Measurements from ENCODE around the gene MRPL21.
A peak's percentile ranks its signal among the peaks of the same experiment; 100 is the strongest.
"Not testable (repeated sequence)": the region's sequence is repeated elsewhere in the genome, so short reads cannot be mapped to it uniquely, and the experiment has no call there.

MRPL21 gene

GRCh38 chr11:68867066-68867465 lies 36.6 kb downstream of the MRPL21 start:
- no peak for DNase-seq (ENCODE audit: low read depth)

- no peak for DNase-seq (ENCODE audit: low read depth)
Measured at GRCh38 chr11:68865241-68865640, 38.4 kb downstream of the MRPL21 start.

- DNase-seq (ENCODE audit: low read depth): no peak
Measured at GRCh38 chr11:68863553-68864265, 39.9 kb downstream of the MRPL21 start.

- no peak for DNase-seq (ENCODE audit: low read depth)
Measured at GRCh38 chr11:68862421-68862820, 41.2 kb downstream of the MRPL21 start.

- no peak for DNase-seq (ENCODE audit: low read depth)
Measured at GRCh38 chr11:68859123-68859522, 44.5 kb downstream of the MRPL21 start.

GRCh38 chr11:68857037-68857586 lies 46.5 kb downstream of the MRPL21 start:
- DNase-seq (ENCODE audit: low read depth): no peak

- not testable (repeated sequence) for DNase-seq (ENCODE audit: low read depth)
Measured at GRCh38 chr11:68856425-68857030, 47.1 kb downstream of the MRPL21 start.

GRCh38 chr11:68855205-68855981 lies 48.2 kb downstream of the MRPL21 start:
- DNase-seq (ENCODE audit: low read depth): no peak

- no peak for DNase-seq (ENCODE audit: low read depth)
Measured at GRCh38 chr11:68854273-68854958, 49.2 kb downstream of the MRPL21 start.

GRCh38 chr11:68852628-68853027 lies 51.0 kb downstream of the MRPL21 start:
- no peak for DNase-seq (ENCODE audit: low read depth)

GRCh38 chr11:68848429-68848828 lies 55.2 kb downstream of the MRPL21 start:
- no peak for DNase-seq (ENCODE audit: low read depth)

GRCh38 chr11:68847395-68847794 lies 56.2 kb downstream of the MRPL21 start:
- no peak for DNase-seq (ENCODE audit: low read depth)

GRCh38 chr11:68845351-68846002 lies 58.2 kb downstream of the MRPL21 start:
- no peak for DNase-seq (ENCODE audit: low read depth)

- DNase-seq (ENCODE audit: low read depth): no peak
Measured at GRCh38 chr11:68844801-68845200, 58.8 kb downstream of the MRPL21 start.

GRCh38 chr11:68844376-68844775 lies 59.3 kb downstream of the MRPL21 start:
- DNase-seq (ENCODE audit: low read depth): no peak

- peak; percentile 76 for DNase-seq (ENCODE audit: low read depth)
Measured at GRCh38 chr11:68843703-68844312, 59.8 kb downstream of the MRPL21 start.

- peak; percentile 47 for DNase-seq (ENCODE audit: low read depth)
Measured at GRCh38 chr11:68843052-68843561, 60.5 kb downstream of the MRPL21 start.

- no peak for DNase-seq (ENCODE audit: low read depth)
Measured at GRCh38 chr11:68842427-68843051, 61.1 kb downstream of the MRPL21 start.

GRCh38 chr11:68841718-68842426 lies 61.8 kb downstream of the MRPL21 start, which contains the start of gene CPT1A:
Gene CPT1A, minus strand, starts transcription at chr11:68841916. Its CDS starts 26,442 bp downstream, at chr11:68815474.
- DNase-seq (ENCODE audit: low read depth): peak; percentile 74
